Endothelial cell of umbilical vein (primary cell): Measurements from ENCODE around the gene CCDC187. TPM values are rescaled to one million over a fixed set of nuclear protein-coding genes. Genes with fewer than 3 reads are reported as not detected.

Source experiments
- BruUV-seq: library from RNA; stranded (reverse); fragments of 400-500 nt; replicated peaks from 2 replicates; lab custom pipeline; 2021; lab: Mats Ljungman, UMichigan
- CTCF ChIA-PET: fragments of 300-600, 350-600 bp; sonication (Branson Sonifier 250); formaldehyde crosslinking; loops from one replicate; lab custom pipeline; 2021; ENCODE audit warnings: antibody characterized with exemption, inconsistent platforms; lab: Charles Lee
- POLR2A ChIA-PET: fragments of 300-600, 350-600 bp; sonication (Branson Sonifier 250); formaldehyde crosslinking; loops from one replicate; lab custom pipeline; 2021; ENCODE audit warnings: antibody characterized with exemption, inconsistent platforms; lab: Charles Lee
- DNase-seq: peaks from one replicate; pipeline ENCODE4 v3.0.0-alpha.2; 2011; ENCODE audit warnings: low read depth, low spot score
- FAIRE-seq: peaks from 2 replicates; lab custom pipeline; 2011; peaks lifted over from hg19 to GRCh38; lab: Jason Lieb, UNC
- H2AFZ ChIP-seq: 2 replicates; pipeline ENCODE4 v1.6.0; 2012; ENCODE audit warnings: low read depth, low read length, control low read depth, inconsistent platforms
- H3K27ac ChIP-seq: 2 replicates; pipeline ENCODE4 v1.5.1; 2011; ENCODE audit warnings: low read depth, mild to moderate bottlenecking, control low read depth, low read length, moderate library complexity; ENCODE audit not compliant: insufficient read depth
- H3K27me3 ChIP-seq, 2 experiments: 2 replicates each; pipeline versions ENCODE4 v1.6.0 to v1.6.1; 2011; ENCODE audit warnings: low read length in 2 of 2, mixed read lengths in 1 of 2; ENCODE audit not compliant: control insufficient read depth in 2 of 2, insufficient read depth in 2 of 2
- H3K36me3 ChIP-seq, 2 experiments: 2 replicates in 1 of 2; 3 replicates in 1 of 2; pipeline ENCODE4 v1.5.1; 2011; ENCODE audit warnings: low read length in 2 of 2, mild to moderate bottlenecking in 1 of 2, moderate library complexity in 1 of 2; ENCODE audit not compliant: control insufficient read depth in 2 of 2, insufficient read depth in 2 of 2; ENCODE audit errors: extremely low read depth in 1 of 2
- H3K4me1 ChIP-seq: 3 replicates; pipeline ENCODE4 v1.5.1; 2011; ENCODE audit warnings: mild to moderate bottlenecking, low read length; ENCODE audit not compliant: control insufficient read depth, insufficient read depth; ENCODE audit errors: extremely low read depth
- H3K4me2 ChIP-seq: 2 replicates; pipeline ENCODE4 v1.6.1; 2011; ENCODE audit warnings: low read length, control low read depth, mixed read lengths; ENCODE audit not compliant: insufficient read depth
- H3K4me3 ChIP-seq, 3 experiments: fragments of 200-600 bp in 1 of 3; sonication (generic), shearing (Covaris generic) in 1 of 3; replicated peaks in 1 of 3; 2 replicates each; pipeline ENCODE4 v1.5.1; 2011 to 2016; ENCODE audit warnings: control low read depth in 3 of 3, low read length in 3 of 3, mild to moderate bottlenecking in 2 of 3, inconsistent platforms in 1 of 3, low read depth in 1 of 3, moderate library complexity in 1 of 3; ENCODE audit not compliant: insufficient read depth in 1 of 3
- H3K79me2 ChIP-seq: 2 replicates; pipeline ENCODE4 v1.6.0; 2012; ENCODE audit warnings: low read length, inconsistent platforms; ENCODE audit not compliant: control insufficient read depth, insufficient read depth
- H3K9ac ChIP-seq: replicated peaks from 2 replicates; pipeline ENCODE3; 2011; ENCODE audit warnings: low read length, control low read depth; ENCODE audit not compliant: insufficient read depth; ENCODE audit errors: extremely low read depth
- H3K9me1 ChIP-seq: replicated peaks from 3 replicates; pipeline ENCODE4 v1.6.0; 2011; ENCODE audit warnings: mild to moderate bottlenecking, low read length; ENCODE audit not compliant: control insufficient read depth, insufficient read depth; ENCODE audit errors: extremely low read depth
- H3K9me3 ChIP-seq: replicated peaks from 2 replicates; pipeline ENCODE4 v1.5.1; 2012; ENCODE audit warnings: low read length, inconsistent platforms; ENCODE audit not compliant: control insufficient read depth, insufficient read depth
- H4K20me1 ChIP-seq: replicated peaks from 2 replicates; pipeline ENCODE3; 2011; ENCODE audit warnings: mild to moderate bottlenecking, low read length; ENCODE audit not compliant: control insufficient read depth, insufficient read depth; ENCODE audit errors: extremely low read depth
- CTCF ChIP-seq, 2 donors: IDR thresholded peaks; 1 replicate in 1 of 2; 2 replicates in 1 of 2; pipeline ENCODE4 v1.5.1; 2011; ENCODE audit warnings: low read length in 2 of 2, mild to moderate bottlenecking in 2 of 2, moderate library complexity in 2 of 2, control low read depth in 1 of 2, inconsistent platforms in 1 of 2, low read depth in 1 of 2; ENCODE audit not compliant: insufficient read depth in 1 of 2; ENCODE audit errors: extremely low read depth in 1 of 2
- EZH2 ChIP-seq: IDR thresholded peaks from 2 replicates; pipeline ENCODE4 v1.6.1; 2012; ENCODE audit warnings: borderline replicate concordance, low read depth, mild to moderate bottlenecking, moderate library complexity, low read length, inconsistent platforms; ENCODE audit not compliant: severe bottlenecking
- FOS ChIP-seq: IDR thresholded peaks from 2 replicates; pipeline ENCODE4 v1.6.1; 2011; ENCODE audit warnings: mild to moderate bottlenecking, low read length, moderate library complexity, borderline replicate concordance; ENCODE audit not compliant: insufficient read depth
- GATA2 ChIP-seq: IDR thresholded peaks from 2 replicates; pipeline ENCODE4 v1.7.0; 2011; ENCODE audit warnings: low read depth, mild to moderate bottlenecking, moderate library complexity, mixed read lengths, low read length; ENCODE audit not compliant: insufficient read length, insufficient read depth
- JUN ChIP-seq: IDR thresholded peaks from 2 replicates; pipeline ENCODE4 v1.6.1; 2011; ENCODE audit warnings: borderline replicate concordance, low read depth; ENCODE audit not compliant: insufficient read length, insufficient read depth
- MAX ChIP-seq: IDR thresholded peaks from 2 replicates; pipeline ENCODE4 v1.6.1; 2011; ENCODE audit not compliant: insufficient read depth, insufficient read length
- MYC ChIP-seq: IDR thresholded peaks from one replicate; pipeline ENCODE4 v1.6.1; 2011; ENCODE audit warnings: mild to moderate bottlenecking, low read depth, low read length
- POLR2A ChIP-seq: IDR thresholded peaks from 2 replicates; pipeline ENCODE4 v1.6.1; 2012; ENCODE audit warnings: low read depth, mild to moderate bottlenecking, control low read depth, low read length
- POLR2AphosphoS5 ChIP-seq: IDR thresholded peaks from 2 replicates; pipeline ENCODE4 v1.6.1; 2012; ENCODE audit warnings: low read depth, mild to moderate bottlenecking, control low read depth, low read length, moderate library complexity; ENCODE audit not compliant: insufficient read depth
- dilution Hi-C: fragments of 300-500 bp; cut with MboI; formaldehyde crosslinking; loops from one replicate; pipeline ENCODE4 v1.15.0; 2019; ENCODE audit warnings: low sequenced_read_pairs; ENCODE audit not compliant: extremely low pct_ligation_motif_present
- intact Hi-C: fragments of 100-400 bp; cut with micrococcal nuclease; formaldehyde crosslinking; loops from one replicate; pipeline ENCODE4 v1.10.0; 2022
- polyA plus RNA-seq, 4 experiments: library from polyadenylated mRNA; depleted of rRNA in 3 of 4; stranded (reverse) in 3 of 4; unstranded in 1 of 4; fragments of >200 nt; gene quantifications; 2 replicates each; pipeline versions ENCODE4 v1.2.1 to v1.2.3, GENCODE V29; 2011 to 2012; ENCODE audit warnings: missing spikeins in 1 of 4
- total RNA-seq: library from RNA; stranded (reverse); gene quantifications from 2 replicates; pipeline ENCODE4 v1.2.3, GENCODE V29; 2021

The CCDC187 gene
- total and polyA plus RNA-seq, 2 donors (not counting 3 experiments of a cell fraction or from before 2014, with no cell fraction given) = not detected

- CTCF ChIA-PET = no interaction called here
- Histone ChIP-seq H3K4me3 (no peak overlapping the region), H3K4me2 (no peak overlapping the region), H3K27me3 (peaks cover 0 to 3% of the 10 kb centered on the region in 2 experiments), H4K20me1 (no peaks in the 10 kb centered on the region), H3K4me1 (no peaks in the 10 kb centered on the region), H3K27ac (no peak overlapping the region), H2AFZ (no peak overlapping the region), H3K9me1 (no peaks in the 10 kb centered on the region), H3K79me2 (no peaks in the 10 kb centered on the region), H3K9me3 (no peaks in the 10 kb centered on the region), H3K9ac (no peak overlapping the region), H3K36me3 (no peaks in the 10 kb centered on the region)
- BruUV-seq = no TSS peak
- TF ChIP-seq CTCF (IDR thresholded peaks at IDR 0.05; ENCODE audit: extremely low read depth in 1 of 2, insufficient read depth in 1 of 2, low read depth in 1 of 2, low read length in 2 of 2) (no peak), GATA2 (no peak), MAX (no peak), MYC (no peak), POLR2A (no peak), EZH2 (no peak), POLR2AphosphoS5 (no peak), JUN (no peak), FOS (no peak)
- intact Hi-C loops (no loop called here), dilution Hi-C loops (no loop called here)
- FAIRE-seq = no peak
- DNase-seq = no peak
- POLR2A ChIA-PET = no interaction called here
Observed at GRCh38 chr9:136273244-136273865, 30.5 kb downstream of the CCDC187 start.
